DND-41 (cell line): ENCODE results near the gene ZNF606.
"Not testable (repeated sequence)": the region's sequence is repeated elsewhere in the genome, so short reads cannot be mapped to it uniquely, and the experiment has no call there.

Experiments used
- ATAC-seq: fragments of 200-7000 bp; cut with Tn5 transposase; 3 replicates; pipeline ENCODE4 v1.9.1; 2021; ENCODE audit warnings: low read depth; ENCODE audit not compliant: insufficient read depth
- DNase-seq: peaks from one replicate; pipeline ENCODE4 v3.0.0-alpha.2; 2020
- H2AFZ ChIP-seq: 2 replicates; pipeline ENCODE4 v1.6.0; 2012; ENCODE audit warnings: low read depth, low read length
- H3K27ac ChIP-seq: 2 replicates; pipeline ENCODE4 v1.5.1; 2012; ENCODE audit warnings: low read length, inconsistent platforms
- H3K27me3 ChIP-seq: fragments of 200-600 bp; sonication (generic); 2 replicates; pipeline ENCODE4 v1.6.0; 2012; ENCODE audit warnings: low read length, mild to moderate bottlenecking, inconsistent platforms; ENCODE audit not compliant: insufficient read depth, poor library complexity
- H3K36me3 ChIP-seq: 2 replicates; pipeline ENCODE4 v1.5.1; 2012; ENCODE audit warnings: low read length, inconsistent platforms; ENCODE audit not compliant: insufficient read depth
- H3K4me1 ChIP-seq: 2 replicates; pipeline ENCODE4 v1.5.1; 2012; ENCODE audit warnings: mild to moderate bottlenecking, low read length; ENCODE audit not compliant: insufficient read depth
- H3K4me2 ChIP-seq: 2 replicates; pipeline ENCODE4 v1.6.0; 2012; ENCODE audit warnings: mild to moderate bottlenecking, moderate library complexity, low read length, inconsistent platforms; ENCODE audit not compliant: insufficient read depth
- H3K4me3 ChIP-seq, 2 experiments: fragments of 200-600 bp in 1 of 2; shearing (Covaris generic) in 1 of 2; 2 replicates each; pipeline ENCODE4 v1.5.1; 2012 to 2016; ENCODE audit warnings: inconsistent platforms in 2 of 2, low read length in 2 of 2, mild to moderate bottlenecking in 2 of 2, low read depth in 1 of 2, moderate library complexity in 1 of 2
- H3K79me2 ChIP-seq: 2 replicates; pipeline ENCODE4 v1.6.0; 2012; ENCODE audit warnings: low read length, inconsistent platforms; ENCODE audit not compliant: insufficient read depth
- H3K9ac ChIP-seq: 2 replicates; pipeline ENCODE4 v1.6.0; 2012; ENCODE audit warnings: low read depth, mild to moderate bottlenecking, inconsistent platforms, low read length, moderate library complexity
- H3K9me3 ChIP-seq: 2 replicates; pipeline ENCODE4 v1.5.1; 2012; ENCODE audit warnings: low read length, moderate library complexity, mild to moderate bottlenecking, inconsistent platforms; ENCODE audit not compliant: insufficient read depth, severe bottlenecking
- H4K20me1 ChIP-seq: 2 replicates; pipeline ENCODE4 v1.6.0; 2012; ENCODE audit warnings: low read length; ENCODE audit not compliant: insufficient read depth
- EZH2 ChIP-seq: IDR thresholded peaks from 3 replicates; pipeline ENCODE4 v1.6.1; 2012; ENCODE audit warnings: borderline replicate concordance, low read depth, mild to moderate bottlenecking, moderate library complexity, low read length, inconsistent platforms; ENCODE audit not compliant: severe bottlenecking
- TF ChIP-seq, protein P1 (sequence below): IDR thresholded peaks from 2 replicates; pipeline ENCODE4 v1.5.1; 2012; ENCODE audit warnings: borderline replicate concordance, low read length, moderate library complexity, mild to moderate bottlenecking; ENCODE audit not compliant: poor library complexity, severe bottlenecking; ENCODE audit errors: extremely low read depth

The ZNF606 gene

DNA sequence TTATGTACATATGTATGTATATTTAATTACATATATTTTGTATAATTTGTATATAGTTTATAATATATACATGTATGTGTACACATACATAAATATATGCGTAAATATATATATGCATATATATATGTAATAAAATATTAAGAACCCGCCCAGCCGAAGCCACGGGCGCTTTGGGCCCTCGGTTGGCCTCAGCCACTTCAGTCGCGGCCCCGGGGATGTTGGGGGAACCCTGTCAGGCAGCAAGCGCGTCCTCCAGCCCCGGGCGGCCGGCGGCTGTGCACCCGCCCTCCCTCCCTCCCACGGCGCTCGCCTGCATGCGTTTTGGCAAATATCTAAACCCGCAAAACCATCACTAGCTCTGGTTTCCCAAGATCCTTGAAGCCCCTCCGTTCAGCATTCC lies 7.9 kb upstream of the ZNF606 start:
- no peak for TF ChIP-seq EZH2
- TF ChIP-seq, protein P1, sequence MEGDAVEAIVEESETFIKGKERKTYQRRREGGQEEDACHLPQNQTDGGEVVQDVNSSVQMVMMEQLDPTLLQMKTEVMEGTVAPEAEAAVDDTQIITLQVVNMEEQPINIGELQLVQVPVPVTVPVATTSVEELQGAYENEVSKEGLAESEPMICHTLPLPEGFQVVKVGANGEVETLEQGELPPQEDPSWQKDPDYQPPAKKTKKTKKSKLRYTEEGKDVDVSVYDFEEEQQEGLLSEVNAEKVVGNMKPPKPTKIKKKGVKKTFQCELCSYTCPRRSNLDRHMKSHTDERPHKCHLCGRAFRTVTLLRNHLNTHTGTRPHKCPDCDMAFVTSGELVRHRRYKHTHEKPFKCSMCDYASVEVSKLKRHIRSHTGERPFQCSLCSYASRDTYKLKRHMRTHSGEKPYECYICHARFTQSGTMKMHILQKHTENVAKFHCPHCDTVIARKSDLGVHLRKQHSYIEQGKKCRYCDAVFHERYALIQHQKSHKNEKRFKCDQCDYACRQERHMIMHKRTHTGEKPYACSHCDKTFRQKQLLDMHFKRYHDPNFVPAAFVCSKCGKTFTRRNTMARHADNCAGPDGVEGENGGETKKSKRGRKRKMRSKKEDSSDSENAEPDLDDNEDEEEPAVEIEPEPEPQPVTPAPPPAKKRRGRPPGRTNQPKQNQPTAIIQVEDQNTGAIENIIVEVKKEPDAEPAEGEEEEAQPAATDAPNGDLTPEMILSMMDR, result no peak
- peak overlapping the region in 1 of 2 experiments; percentile 80; a peak in 2 of 4 replicates for H3K4me3 ChIP-seq
- H3K4me1 ChIP-seq, result peaks cover 20% of the 10 kb centered on the region
- no peak overlapping the region for H3K27ac ChIP-seq
- peaks cover 7% of the 10 kb centered on the region for H3K9me3 ChIP-seq
- no peaks in the 10 kb centered on the region; the same call in 1 of the 2 replicates for H3K79me2 ChIP-seq
- peaks cover 15% of the 10 kb centered on the region for H3K36me3 ChIP-seq
- no peak overlapping the region for H2AFZ ChIP-seq
- H3K9ac ChIP-seq, result no peak overlapping the region
- no peaks in the 10 kb centered on the region for H4K20me1 ChIP-seq
- peak overlapping the region; percentile 98 for H3K4me2 ChIP-seq
- DNase-seq (no peak), ATAC-seq (no peak)
- no peaks in the 10 kb centered on the region for H3K27me3 ChIP-seq

DNA sequence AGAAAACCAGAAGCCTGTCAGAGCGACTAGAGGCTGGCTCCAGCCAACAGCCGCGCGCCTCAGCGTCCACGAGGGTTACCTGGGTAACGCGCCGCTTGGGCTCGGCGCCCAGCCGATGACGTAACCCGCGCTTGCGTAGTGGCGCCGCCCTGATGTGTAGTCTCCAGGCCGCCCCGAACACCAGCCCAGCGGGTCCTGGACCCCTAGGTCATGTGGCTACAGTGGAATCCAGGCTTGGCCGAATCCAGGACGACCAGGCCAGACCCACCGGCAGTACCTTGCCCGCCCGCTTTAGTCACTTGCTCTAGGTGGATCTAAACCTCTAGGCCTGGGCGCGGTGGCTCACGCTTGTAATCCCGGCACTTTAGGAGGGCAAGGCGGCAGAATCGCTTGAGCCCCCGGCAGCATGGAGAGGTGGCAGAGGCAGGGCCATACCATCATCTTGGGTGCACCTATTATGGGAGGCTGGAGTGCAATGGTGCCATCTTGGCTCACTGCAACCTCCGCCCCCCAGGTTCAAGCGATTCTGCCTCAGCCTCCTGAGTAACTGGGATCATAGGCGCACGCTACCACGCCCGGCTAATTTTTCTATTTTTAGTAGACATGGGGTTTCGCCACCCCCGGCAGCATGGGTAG lies 7.2 kb upstream of the ZNF606 start:
- H3K27ac ChIP-seq, result peak overlapping the region; percentile 81
- H3K27me3 ChIP-seq, result no peaks in the 10 kb centered on the region
- H3K4me1 ChIP-seq, result peaks cover 25% of the 10 kb centered on the region
- H3K4me2 ChIP-seq, result peak overlapping the region; percentile 98
- peak overlapping the region; percentile 96 for H2AFZ ChIP-seq
- no peak for TF ChIP-seq EZH2
- TF ChIP-seq, protein P1, result no peak
- peaks cover 22% of the 10 kb centered on the region for H3K36me3 ChIP-seq
- peak; percentile 88 for DNase-seq
- peaks cover 14% of the 10 kb centered on the region for H3K9me3 ChIP-seq
- no peaks in the 10 kb centered on the region for H4K20me1 ChIP-seq
- H3K9ac ChIP-seq, result peak overlapping the region; percentile 70
- no peaks in the 10 kb centered on the region; the same call in 1 of the 2 replicates for H3K79me2 ChIP-seq
- peak; percentile 94 for ATAC-seq
- H3K4me3 ChIP-seq, result peak overlapping the region; percentile 40 to 80

DNA sequence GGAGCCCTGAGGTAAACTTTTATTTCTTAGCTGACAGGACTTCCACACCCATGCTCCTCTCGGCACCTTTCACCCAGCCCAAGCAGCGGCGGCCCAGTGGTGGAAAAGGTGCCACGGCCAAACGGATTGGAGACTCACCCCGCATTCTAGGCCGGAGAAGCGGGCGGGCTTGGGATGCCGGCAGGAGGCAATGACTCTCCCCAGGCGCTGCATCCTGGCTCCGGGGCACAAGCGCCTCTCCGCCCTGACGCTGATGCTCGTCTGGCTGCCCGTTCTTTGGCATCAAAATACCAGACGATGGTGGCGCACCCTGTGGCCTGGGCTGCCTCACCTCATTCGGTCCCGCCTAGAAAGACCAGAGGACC lies 6.7 kb upstream of the ZNF606 start:
- Histone ChIP-seq H3K4me2 (peak overlapping the region; percentile 98), H2AFZ (peak overlapping the region; percentile 96)

DNA sequence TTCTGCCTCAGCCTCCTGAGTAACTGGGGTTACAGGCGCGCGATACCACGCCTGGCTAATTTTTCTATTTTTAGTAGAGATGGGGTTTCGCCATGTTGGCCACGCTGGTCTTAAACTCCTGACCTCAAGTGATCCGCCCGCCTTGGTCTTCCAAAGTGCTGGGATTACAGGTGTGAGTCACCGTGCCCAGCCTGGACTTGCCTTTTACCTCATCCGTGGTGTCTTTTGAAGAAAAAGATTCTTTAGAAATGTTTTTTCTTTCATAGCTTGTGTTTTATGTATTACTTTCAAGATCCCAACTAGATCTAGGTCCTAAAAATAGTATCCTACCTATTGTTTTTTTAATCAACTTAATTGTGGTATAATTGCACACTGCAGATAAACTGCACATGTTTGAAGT lies 6.3 kb upstream of the ZNF606 start:
- peak overlapping the region in 1 of 2 experiments; percentile 80; a peak in 3 of 4 replicates for H3K4me3 ChIP-seq
- not testable (repeated sequence) for H4K20me1 ChIP-seq, ATAC-seq, H3K27ac ChIP-seq, DNase-seq, H3K79me2 ChIP-seq, H3K27me3 ChIP-seq
- H3K9ac ChIP-seq, result peak overlapping the region; percentile 70
- H3K9me3 ChIP-seq, result peaks cover 23% of the 10 kb centered on the region
- peak overlapping the region; percentile 96; the same call in 1 of the 2 replicates for H2AFZ ChIP-seq
- peak overlapping the region; percentile 98 for H3K4me2 ChIP-seq
- peaks cover 31% of the 10 kb centered on the region for H3K36me3 ChIP-seq
- peaks cover 34% of the 10 kb centered on the region for H3K4me1 ChIP-seq

More for the DNA sequence above, 6.7 kb upstream of the ZNF606 start:
- no peaks in the 10 kb centered on the region for H4K20me1 ChIP-seq
- peak overlapping the region; percentile 40 to 80 for H3K4me3 ChIP-seq
- H3K4me1 ChIP-seq, result peaks cover 30% of the 10 kb centered on the region
- no peak for TF ChIP-seq EZH2
- TF ChIP-seq, protein P1, result no peak
- peak; percentile 58 for ATAC-seq
- DNase-seq, result no peak
- H3K9me3 ChIP-seq, result peaks cover 19% of the 10 kb centered on the region
- peaks cover 27% of the 10 kb centered on the region for H3K36me3 ChIP-seq
- H3K27me3 ChIP-seq, result no peaks in the 10 kb centered on the region
- H3K79me2 ChIP-seq, result peaks cover 5% of the 10 kb centered on the region
- H3K27ac ChIP-seq, result no peak overlapping the region; the same call in 1 of the 2 replicates
- H3K9ac ChIP-seq, result peak overlapping the region; percentile 70
